Measurements from ENCODE around the gene MYLK. TPM values are rescaled to one million over a fixed set of nuclear protein-coding genes. Genes with fewer than 3 reads are reported as not detected.

Gene MYLK
- total and polyA plus RNA-seq, 9 donors = 16.4 to 34.5 (median 27.0) TPM

GRCh38 chr3:123861081-123861836 lies 22.9 kb downstream of the MYLK start:
- Histone ChIP-seq H3K27ac (ENCODE audit: low read length) (no peak overlapping the region), H3K4me1 (ENCODE audit: control insufficient read depth, insufficient read depth, low read length) (no peaks in the 10 kb centered on the region), H3K36me3 (ENCODE audit: control insufficient read depth, insufficient read depth, low read length) (no peaks in the 10 kb centered on the region), H3K27me3 (ENCODE audit: control insufficient read depth, insufficient read depth, low read length) (no peaks in the 10 kb centered on the region), H3K9me3 (replicated peaks; ENCODE audit: control insufficient read depth, low read depth, low read length) (peaks cover 4% of the 10 kb centered on the region), H3K4me3 (ENCODE audit: low read length) (no peak overlapping the region)
- 96% methylated on average over 4 of the region's 8 CpGs for WGBS (ENCODE audit: insufficient coverage)
- DNase-seq = no peak

- no peak for DNase-seq
Observed at GRCh38 chr3:123859177-123859576, 25.0 kb downstream of the MYLK start.

DNA sequence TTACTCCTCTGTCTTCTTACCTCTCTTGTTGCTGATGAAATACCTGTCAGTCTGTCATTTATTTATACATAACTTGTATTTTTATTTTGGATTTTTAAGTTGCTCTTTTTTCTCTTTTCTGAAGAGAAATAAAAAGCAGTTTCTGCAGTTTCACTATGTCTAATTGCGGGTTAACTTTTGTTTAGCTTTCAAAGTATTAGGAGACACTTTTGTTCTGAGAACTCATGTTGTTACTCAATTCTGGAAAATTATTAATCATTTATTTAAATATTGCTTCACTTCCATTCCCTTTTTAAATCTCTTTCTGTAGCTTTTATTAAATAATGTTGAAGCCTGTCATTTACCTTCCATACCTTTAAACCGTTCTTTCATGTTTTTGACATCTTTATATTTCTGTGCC lies 29.2 kb downstream of the MYLK start:
- DNase-seq = no peak
- 100% methylated on average over 1 of the region's 2 CpGs for WGBS (ENCODE audit: insufficient coverage)
- H3K9me3 ChIP-seq (replicated peaks; ENCODE audit: control insufficient read depth, low read depth, low read length) = no peaks in the 10 kb centered on the region

More at GRCh38 chr3:123859177-123859576, 25.0 kb downstream of the MYLK start:
- 83% methylated on average over 1 of the region's 1 CpG for WGBS (ENCODE audit: insufficient coverage)
- Histone ChIP-seq H3K4me3 (ENCODE audit: low read length) (no peak overlapping the region), H3K27me3 (ENCODE audit: control insufficient read depth, insufficient read depth, low read length) (no peaks in the 10 kb centered on the region), H3K36me3 (ENCODE audit: control insufficient read depth, insufficient read depth, low read length) (no peaks in the 10 kb centered on the region), H3K27ac (ENCODE audit: low read length) (no peak overlapping the region), H3K9me3 (replicated peaks; ENCODE audit: control insufficient read depth, low read depth, low read length) (no peaks in the 10 kb centered on the region), H3K4me1 (ENCODE audit: control insufficient read depth, insufficient read depth, low read length) (no peaks in the 10 kb centered on the region)

GRCh38 chr3:123853686-123854372 lies 30.3 kb downstream of the MYLK start:
- Histone ChIP-seq H3K4me3 (ENCODE audit: low read length) (no peak overlapping the region), H3K4me1 (ENCODE audit: control insufficient read depth, insufficient read depth, low read length) (no peaks in the 10 kb centered on the region), H3K27ac (ENCODE audit: low read length) (no peak overlapping the region), H3K27me3 (ENCODE audit: control insufficient read depth, insufficient read depth, low read length) (no peaks in the 10 kb centered on the region), H3K36me3 (ENCODE audit: control insufficient read depth, insufficient read depth, low read length) (no peaks in the 10 kb centered on the region), H3K9me3 (replicated peaks; ENCODE audit: control insufficient read depth, low read depth, low read length) (peaks cover 3% of the 10 kb centered on the region)
- no CpG with 5 or more reads among the region's 2 CpGs for WGBS (ENCODE audit: insufficient coverage)
- DNase-seq = peak; percentile 13

More for the DNA sequence above, 29.2 kb downstream of the MYLK start:
- no peak overlapping the region for H3K4me3 ChIP-seq (ENCODE audit: low read length)
- no peaks in the 10 kb centered on the region for H3K27me3 ChIP-seq (ENCODE audit: control insufficient read depth, insufficient read depth, low read length)
- H3K36me3 ChIP-seq (ENCODE audit: control insufficient read depth, insufficient read depth, low read length) = no peaks in the 10 kb centered on the region
- H3K27ac ChIP-seq (ENCODE audit: low read length) = no peak overlapping the region
- H3K4me1 ChIP-seq (ENCODE audit: control insufficient read depth, insufficient read depth, low read length) = no peaks in the 10 kb centered on the region

GRCh38 chr3:123847209-123847608 lies 36.9 kb downstream of the MYLK start:
- peaks cover 12% of the 10 kb centered on the region for H3K9me3 ChIP-seq (replicated peaks; ENCODE audit: control insufficient read depth, low read depth, low read length)
- H3K4me1 ChIP-seq (ENCODE audit: control insufficient read depth, insufficient read depth, low read length) = no peaks in the 10 kb centered on the region
- no peak overlapping the region for H3K4me3 ChIP-seq (ENCODE audit: low read length)
- H3K27me3 ChIP-seq (ENCODE audit: control insufficient read depth, insufficient read depth, low read length) = no peaks in the 10 kb centered on the region
- no peak overlapping the region for H3K27ac ChIP-seq (ENCODE audit: low read length)
- DNase-seq = no peak
- WGBS (ENCODE audit: insufficient coverage) = no CpG with 5 or more reads among the region's 1 CpG
- no peaks in the 10 kb centered on the region for H3K36me3 ChIP-seq (ENCODE audit: control insufficient read depth, insufficient read depth, low read length)

- no peaks in the 10 kb centered on the region for H3K4me1 ChIP-seq (ENCODE audit: control insufficient read depth, insufficient read depth, low read length)
- no peak for DNase-seq
- H3K9me3 ChIP-seq (replicated peaks; ENCODE audit: control insufficient read depth, low read depth, low read length) = peaks cover 12% of the 10 kb centered on the region
- no peaks in the 10 kb centered on the region for H3K27me3 ChIP-seq (ENCODE audit: control insufficient read depth, insufficient read depth, low read length)
- no peak overlapping the region for H3K4me3 ChIP-seq (ENCODE audit: low read length)
- H3K27ac ChIP-seq (ENCODE audit: low read length) = no peak overlapping the region
- no peaks in the 10 kb centered on the region for H3K36me3 ChIP-seq (ENCODE audit: control insufficient read depth, insufficient read depth, low read length)
Observed at GRCh38 chr3:123843668-123844067, 40.5 kb downstream of the MYLK start.

DNA sequence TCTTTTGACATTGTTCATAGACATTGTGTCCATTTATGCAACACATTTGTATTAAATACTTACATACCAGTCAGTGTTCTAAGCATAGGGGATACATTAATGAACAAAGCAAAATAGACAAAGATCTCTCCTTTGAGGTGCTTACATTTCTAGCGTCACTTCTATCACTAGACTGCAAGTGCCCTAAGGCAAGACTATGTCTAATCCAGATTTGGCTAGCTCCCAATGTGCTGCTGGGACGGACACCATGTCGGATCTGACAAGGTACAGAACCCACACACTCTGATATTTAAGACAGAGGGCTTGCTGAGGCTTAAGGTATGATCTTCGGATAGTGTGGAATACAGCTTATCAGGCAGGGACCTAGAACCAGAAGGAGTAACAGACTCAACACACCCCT lies 41.4 kb downstream of the MYLK start:
- no peak for DNase-seq
- Histone ChIP-seq H3K27me3 (ENCODE audit: control insufficient read depth, insufficient read depth, low read length) (no peaks in the 10 kb centered on the region), H3K9me3 (replicated peaks; ENCODE audit: control insufficient read depth, low read depth, low read length) (peaks cover 6% of the 10 kb centered on the region), H3K27ac (ENCODE audit: low read length) (no peak overlapping the region), H3K4me1 (ENCODE audit: control insufficient read depth, insufficient read depth, low read length) (no peaks in the 10 kb centered on the region), H3K4me3 (ENCODE audit: low read length) (no peak overlapping the region), H3K36me3 (ENCODE audit: control insufficient read depth, insufficient read depth, low read length) (no peaks in the 10 kb centered on the region)
- 80% methylated on average over 1 of the region's 4 CpGs for WGBS (ENCODE audit: insufficient coverage)

GRCh38 chr3:123841476-123842238 lies 42.5 kb downstream of the MYLK start:
- DNase-seq = no peak
- H3K4me3 ChIP-seq (ENCODE audit: low read length) = no peak overlapping the region
- no peak overlapping the region for H3K27ac ChIP-seq (ENCODE audit: low read length)
- H3K9me3 ChIP-seq (replicated peaks; ENCODE audit: control insufficient read depth, low read depth, low read length) = peaks cover 4% of the 10 kb centered on the region
- H3K36me3 ChIP-seq (ENCODE audit: control insufficient read depth, insufficient read depth, low read length) = no peaks in the 10 kb centered on the region
- H3K27me3 ChIP-seq (ENCODE audit: control insufficient read depth, insufficient read depth, low read length) = no peaks in the 10 kb centered on the region
- WGBS (ENCODE audit: insufficient coverage) = 83% methylated on average over 1 of the region's 1 CpG
- no peaks in the 10 kb centered on the region for H3K4me1 ChIP-seq (ENCODE audit: control insufficient read depth, insufficient read depth, low read length)

DNA sequence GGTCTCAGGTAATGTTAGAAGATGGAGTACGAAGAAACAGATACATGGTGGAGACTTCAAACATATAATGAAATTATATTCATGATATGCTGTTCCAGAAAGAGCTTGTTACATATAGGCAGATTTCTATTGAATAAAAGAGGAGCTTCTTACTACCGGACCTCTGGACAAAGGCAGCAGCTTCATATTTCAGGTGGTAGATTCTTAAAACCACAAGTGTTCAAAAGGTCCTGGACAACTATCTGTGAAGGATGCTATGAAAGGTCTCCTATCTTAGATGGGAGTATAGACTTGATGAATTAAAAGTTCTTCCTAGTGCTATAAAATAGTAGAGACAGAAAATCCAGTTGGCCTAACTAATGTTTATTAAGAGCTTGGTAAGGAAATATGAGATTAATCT lies 43.2 kb downstream of the MYLK start:
- DNase-seq = no peak
- WGBS (ENCODE audit: insufficient coverage) = no CpG with 5 or more reads among the region's 2 CpGs
- peaks cover 4% of the 10 kb centered on the region for H3K9me3 ChIP-seq (replicated peaks; ENCODE audit: control insufficient read depth, low read depth, low read length)

DNA sequence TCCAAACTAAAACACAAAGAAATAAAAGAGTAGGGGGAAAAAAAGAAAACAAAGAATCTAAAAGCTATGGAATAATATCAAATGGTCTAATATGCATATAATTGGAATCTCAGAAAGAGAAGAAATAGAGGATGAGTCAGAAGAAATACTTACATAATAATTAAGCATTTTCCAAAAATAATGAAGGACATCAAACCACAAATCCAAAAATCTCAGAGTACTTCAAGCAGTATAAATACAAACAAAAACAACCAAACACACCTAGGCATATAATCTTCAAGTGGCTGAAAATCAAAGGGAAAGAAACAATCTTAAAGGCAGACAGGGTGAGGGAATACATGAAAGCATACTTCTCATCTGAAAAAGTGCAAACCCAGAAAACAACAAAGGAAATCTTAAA lies 46.3 kb downstream of the MYLK start:
- no peak overlapping the region for H3K4me3 ChIP-seq (ENCODE audit: low read length)
- no peaks in the 10 kb centered on the region for H3K36me3 ChIP-seq (ENCODE audit: control insufficient read depth, insufficient read depth, low read length)
- H3K27ac ChIP-seq (ENCODE audit: low read length) = no peak overlapping the region
- no peaks in the 10 kb centered on the region for H3K27me3 ChIP-seq (ENCODE audit: control insufficient read depth, insufficient read depth, low read length)
- peaks cover 4% of the 10 kb centered on the region for H3K9me3 ChIP-seq (replicated peaks; ENCODE audit: control insufficient read depth, low read depth, low read length)
- DNase-seq = no peak
- H3K4me1 ChIP-seq (ENCODE audit: control insufficient read depth, insufficient read depth, low read length) = no peaks in the 10 kb centered on the region

More for the DNA sequence above, 43.2 kb downstream of the MYLK start:
- Histone ChIP-seq H3K27me3 (ENCODE audit: control insufficient read depth, insufficient read depth, low read length) (no peaks in the 10 kb centered on the region), H3K4me1 (ENCODE audit: control insufficient read depth, insufficient read depth, low read length) (no peaks in the 10 kb centered on the region), H3K27ac (ENCODE audit: low read length) (no peak overlapping the region), H3K36me3 (ENCODE audit: control insufficient read depth, insufficient read depth, low read length) (no peaks in the 10 kb centered on the region), H3K4me3 (ENCODE audit: low read length) (no peak overlapping the region)

All from muscle of leg (tissue), 11 donors.